ENCODE data around the gene GYPC.
"Not testable (repeated sequence)": the region's sequence is repeated elsewhere in the genome, so short reads cannot be mapped to it uniquely, and the experiment has no call there.

The GYPC gene

DNA sequence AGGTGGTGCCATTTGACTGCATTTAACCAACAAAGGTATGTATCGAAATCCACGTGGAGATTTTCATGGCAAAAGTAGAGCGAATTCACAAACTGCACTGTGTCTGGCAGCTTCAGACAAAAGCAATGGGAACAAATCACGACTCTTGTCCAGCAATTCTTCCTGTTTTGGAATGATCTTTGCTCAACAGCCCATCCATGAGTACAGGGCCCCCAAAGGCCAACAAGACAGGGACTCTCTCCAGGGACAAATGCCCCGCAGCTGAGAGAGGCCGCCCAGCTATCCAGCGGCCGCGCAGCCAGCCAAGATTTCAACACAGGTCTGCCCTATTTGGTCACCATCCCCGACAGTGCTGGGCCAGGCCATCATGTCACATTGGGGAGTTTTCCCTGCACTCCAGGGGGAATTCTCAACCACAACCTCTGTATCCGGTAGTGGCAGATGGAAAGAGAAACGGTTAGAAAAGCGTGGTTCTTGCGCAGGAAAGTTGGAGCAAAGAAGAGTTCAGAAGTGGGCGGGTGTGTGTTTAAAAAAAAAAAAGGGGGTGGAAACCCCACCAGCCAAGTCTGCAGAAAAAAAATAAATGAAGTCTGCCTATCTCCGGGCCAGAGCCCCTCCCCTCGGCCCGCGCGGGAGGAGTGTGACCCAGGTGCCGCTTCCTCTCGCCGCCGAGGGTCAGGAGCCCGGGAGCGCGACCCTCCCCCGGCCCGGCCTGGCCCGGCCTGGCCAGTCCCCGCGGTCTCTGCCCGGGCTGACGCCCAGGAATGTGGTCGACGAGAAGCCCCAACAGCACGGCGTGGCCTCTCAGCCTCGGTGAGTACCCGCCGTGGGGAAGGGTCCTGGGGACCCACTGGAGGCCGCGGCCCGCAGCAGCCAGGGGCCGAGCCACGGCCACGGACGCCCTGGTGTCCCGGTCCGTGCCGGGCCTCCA, at the start of gene GYPC:
Gene GYPC (plus strand): TSS at position 659 of the 931 bp plus-strand sequence. CDS start 106 bp downstream, at position 765.
- no peak for DNase-seq

GRCh38 chr2:126614524-126615227, 41.3 kb upstream of the GYPC start:
- DNase-seq, result no peak

DNA sequence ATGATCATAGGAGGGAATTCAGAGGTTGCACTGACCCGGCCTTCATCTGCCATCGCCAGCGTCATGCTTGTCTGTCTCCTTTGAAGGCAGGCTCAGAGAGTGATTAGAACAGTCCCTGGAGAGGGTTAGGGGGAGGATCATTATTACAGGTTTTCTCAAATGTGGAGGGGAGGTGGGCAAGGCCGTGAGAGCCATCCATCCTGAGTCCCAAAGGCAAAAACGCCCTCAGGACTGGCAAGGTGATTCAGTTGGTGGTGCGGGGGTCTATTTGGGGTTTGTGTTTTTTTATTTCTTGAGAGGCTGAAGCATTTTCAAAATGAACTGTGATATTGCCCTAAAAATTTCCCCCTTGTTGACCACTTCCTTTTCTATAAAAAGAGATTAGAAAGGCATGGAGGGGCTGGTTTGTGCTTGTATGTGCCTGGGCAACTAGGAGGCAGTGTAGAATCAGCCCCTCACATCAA, 39.3 kb upstream of the GYPC start:
- DNase-seq, result no peak

GRCh38 chr2:126620302-126620701, 35.7 kb upstream of the GYPC start:
- no peak for DNase-seq

- DNase-seq, result no peak
These were observed 33.0 kb upstream of the GYPC start for GRCh38 chr2:126623000-126623399.

GRCh38 chr2:126627643-126628042, 28.3 kb upstream of the GYPC start:
- no peak for DNase-seq

DNA sequence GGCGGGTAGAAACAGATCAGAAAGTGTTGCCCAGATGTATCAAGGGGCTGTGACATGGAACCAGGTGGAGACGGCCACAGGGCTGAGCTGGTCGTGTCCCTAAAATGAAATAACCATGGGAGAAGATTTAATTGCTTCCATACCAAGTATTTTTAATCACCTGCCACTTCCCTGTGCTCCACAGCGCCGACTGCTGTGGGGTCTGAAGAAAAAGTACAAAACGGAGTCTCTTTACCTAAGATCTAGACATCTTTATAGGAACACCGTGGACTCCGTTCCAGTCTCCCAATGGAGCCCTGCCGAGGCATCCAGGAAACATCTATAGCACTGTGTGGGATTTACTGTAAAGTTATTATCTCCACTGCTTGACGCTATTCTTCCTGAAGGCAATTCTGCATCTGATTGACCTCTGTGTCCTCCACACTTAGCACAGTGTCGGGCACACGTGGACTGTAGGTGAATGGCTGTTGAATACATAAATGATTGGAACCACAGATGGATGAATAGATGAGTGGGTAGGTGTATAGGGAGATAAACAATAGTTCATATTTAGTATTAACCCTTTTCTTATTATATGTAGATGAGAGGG, 21.6 kb upstream of the GYPC start:
- no peak for DNase-seq

GRCh38 chr2:126635281-126635680, 20.7 kb upstream of the GYPC start:
- DNase-seq, result no peak

DNA sequence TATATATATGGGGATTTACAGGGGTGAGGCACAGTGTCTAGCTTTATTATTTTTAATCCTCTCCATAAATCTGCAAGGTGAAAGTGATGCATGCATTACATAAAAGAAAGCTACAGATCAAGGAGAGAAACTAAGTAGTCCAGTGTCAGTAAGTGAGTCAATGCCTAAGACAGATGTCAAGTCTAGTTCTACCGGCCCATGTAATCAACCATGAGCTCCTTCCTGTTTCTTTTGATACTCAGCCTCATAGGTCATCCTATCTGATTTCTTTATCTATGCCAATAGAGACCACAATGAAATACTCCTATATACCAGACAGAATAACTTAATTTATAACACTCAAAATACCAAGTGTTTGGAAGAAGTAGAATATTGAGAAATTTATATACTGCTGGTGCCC, 20.2 kb upstream of the GYPC start:
- no peak for DNase-seq

DNA sequence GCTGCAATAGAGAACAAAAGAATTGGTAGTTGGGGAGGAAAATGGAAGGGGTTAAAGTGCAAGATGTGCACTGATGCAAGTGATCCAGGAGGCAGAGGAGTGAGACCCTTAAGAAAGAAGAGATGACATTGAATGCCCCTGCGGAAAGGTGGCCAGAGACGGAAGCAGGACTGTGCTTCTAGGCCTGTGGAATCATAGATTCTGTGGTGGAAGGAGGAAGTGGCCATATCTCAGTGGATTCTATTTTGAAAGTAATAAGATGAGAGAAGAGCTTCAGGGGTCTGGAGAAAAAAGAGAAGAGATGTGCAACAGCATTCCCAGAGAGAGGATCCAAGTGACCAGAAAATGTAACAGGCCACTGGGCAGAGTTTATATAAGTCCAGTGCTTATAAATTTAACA, 18.6 kb upstream of the GYPC start:
- no peak for DNase-seq

DNA sequence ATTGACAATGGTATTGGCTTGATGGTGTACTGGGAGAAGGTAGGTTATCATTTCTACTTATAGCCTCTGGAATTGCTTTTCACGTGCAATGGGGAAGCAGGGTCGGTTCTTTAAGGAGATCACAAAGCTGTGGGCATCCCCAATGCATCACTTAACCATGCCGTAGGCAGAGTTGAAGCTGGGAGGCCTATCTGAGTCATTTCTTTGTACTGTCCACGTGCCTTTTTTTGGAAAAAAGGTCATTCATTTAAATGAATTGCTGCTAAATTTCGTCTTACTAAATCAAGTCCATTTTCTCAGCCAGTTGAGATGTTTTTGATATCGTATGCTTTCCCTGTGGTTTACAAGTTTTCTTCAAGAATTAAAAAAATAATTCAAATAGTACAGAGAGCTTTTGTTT, 17.2 kb upstream of the GYPC start:
- no peak for DNase-seq

- no peak for DNase-seq
These were observed 16.7 kb upstream of the GYPC start for GRCh38 chr2:126639276-126639675.

DNA sequence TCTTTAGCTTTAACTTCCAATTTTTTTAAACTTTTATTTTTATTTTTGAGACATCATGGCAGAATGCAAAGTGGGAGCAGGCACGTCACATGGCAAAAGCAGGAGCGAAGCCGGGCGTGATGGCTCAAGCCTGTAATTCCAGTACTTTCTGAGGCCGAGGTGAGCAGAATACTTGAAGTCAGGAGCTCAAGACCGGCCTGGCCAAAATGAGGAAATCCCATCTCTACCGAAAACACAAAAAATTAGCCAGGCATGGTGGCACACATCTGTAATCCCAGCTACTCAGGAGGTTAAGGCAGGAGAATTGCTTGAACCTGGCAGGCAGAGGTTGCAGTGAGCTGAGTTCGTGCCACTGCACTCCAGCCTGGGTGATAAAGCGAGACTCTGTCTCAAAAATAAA, 14.7 kb upstream of the GYPC start:
- not testable (repeated sequence) for DNase-seq

DNA sequence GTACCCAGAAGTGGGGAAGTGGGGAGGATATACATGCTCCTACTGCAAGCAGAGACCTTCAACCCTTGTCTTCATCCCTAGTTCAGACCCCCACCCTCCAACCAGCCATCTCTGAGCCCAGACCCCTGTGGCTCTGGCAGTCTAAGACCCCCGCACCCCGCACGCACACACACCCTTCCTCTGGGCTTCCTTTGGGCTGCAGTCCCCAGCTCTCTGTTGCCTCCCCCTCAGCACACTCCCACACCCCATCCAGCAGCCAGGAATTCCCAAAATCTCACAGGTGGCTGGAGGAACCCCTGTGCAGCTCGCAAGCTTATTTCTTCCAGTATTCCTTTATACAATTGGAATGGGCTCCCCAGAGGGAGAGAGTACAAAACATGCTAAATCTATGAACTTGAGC, 13.9 kb upstream of the GYPC start:
- no peak for DNase-seq

- no peak for DNase-seq
These were observed 12.5 kb upstream of the GYPC start for GRCh38 chr2:126643431-126643830.

- DNase-seq, result no peak
These were observed 12.0 kb upstream of the GYPC start for GRCh38 chr2:126643972-126644371.

DNA sequence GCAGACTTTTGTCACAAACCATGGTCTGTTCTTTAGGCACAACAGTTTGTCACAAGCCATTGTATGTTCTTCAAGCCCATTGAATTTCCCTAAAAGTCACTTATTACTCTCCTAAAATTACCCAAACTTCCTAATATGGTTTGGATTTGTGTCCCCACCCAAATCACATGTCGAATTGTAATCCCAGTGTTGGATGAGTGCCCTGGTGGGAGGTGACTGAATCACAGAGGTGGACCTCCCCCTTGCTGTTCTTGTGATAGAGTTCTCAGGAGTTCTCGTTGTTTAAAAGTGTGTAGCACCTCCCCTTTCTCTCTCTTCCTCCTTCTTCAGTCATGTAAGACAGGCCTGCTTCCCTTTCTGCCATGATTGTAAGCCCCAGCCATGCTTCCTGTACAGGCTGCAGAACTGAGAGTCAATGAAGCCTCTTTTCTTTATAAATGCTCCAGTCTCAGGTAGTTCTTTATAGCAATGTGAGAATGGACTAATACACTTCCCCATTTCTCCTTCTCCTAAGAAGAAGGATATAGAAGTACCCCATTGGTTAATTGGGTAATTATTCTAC, 11.2 kb upstream of the GYPC start:
- DNase-seq, result no peak

DNA sequence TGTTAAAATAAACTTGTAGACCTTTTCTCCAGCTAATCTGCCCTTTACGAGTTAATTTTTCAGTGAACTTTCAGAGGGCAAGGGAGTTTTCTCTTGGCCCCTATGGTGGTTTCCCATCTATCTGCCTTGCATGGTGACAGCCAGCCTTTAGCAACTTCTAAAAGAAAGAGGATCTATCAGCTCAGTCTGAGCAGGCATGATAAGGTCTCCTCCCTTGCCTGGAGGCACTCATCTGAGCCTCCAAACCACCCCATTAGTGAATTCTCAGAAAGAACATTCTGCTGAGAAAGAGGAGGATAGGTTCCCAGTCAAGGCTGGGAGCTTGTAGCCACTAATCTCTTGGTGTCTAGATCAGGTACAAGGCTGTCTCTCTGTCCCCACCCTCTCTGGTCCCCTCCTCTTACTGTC, 10.7 kb upstream of the GYPC start:
- no peak for DNase-seq

DNA sequence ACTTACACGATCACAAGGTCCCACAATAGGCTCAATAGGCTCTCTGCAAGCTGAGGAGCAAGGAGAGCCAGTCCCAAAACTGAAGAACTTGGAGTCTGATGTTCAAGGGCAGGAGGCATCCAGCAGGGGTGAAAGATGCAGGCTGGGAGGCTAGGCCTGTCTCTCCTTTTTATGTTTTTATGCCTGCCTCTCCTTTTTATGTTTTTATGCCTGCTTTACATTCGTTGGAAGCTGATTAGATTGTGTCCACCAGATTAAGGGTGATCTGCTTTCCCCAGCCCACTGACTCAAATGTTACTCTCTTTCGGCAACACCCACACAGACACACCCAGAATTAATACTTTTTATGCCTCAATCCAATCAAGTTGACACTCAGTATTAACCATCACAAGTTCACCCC, 9.9 kb upstream of the GYPC start:
- no peak for DNase-seq

- not testable (repeated sequence) for DNase-seq
These were observed 8.1 kb upstream of the GYPC start for GRCh38 chr2:126647714-126648344.

DNA sequence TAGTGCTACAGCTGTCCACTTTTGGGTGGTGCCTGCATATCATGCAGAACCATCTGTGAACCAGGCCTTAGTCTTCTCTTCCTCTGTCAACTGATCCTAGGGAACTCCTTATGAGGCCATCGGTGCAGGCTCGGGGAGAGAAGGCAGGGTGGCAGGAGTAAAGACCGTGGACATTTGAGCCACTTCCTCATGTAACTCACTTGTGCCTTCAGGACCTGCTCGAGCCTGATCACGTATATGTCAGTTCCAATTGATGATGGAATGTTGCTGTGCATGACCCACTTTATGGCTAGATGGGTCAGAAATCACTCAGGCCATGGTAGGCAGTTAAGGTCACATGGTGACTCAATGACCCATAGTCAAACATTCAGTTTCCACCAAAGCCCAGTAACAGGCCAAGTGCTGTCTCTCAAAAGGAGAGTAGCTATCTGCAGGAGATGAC, 7.6 kb upstream of the GYPC start:
- DNase-seq, result not testable (repeated sequence)

DNA sequence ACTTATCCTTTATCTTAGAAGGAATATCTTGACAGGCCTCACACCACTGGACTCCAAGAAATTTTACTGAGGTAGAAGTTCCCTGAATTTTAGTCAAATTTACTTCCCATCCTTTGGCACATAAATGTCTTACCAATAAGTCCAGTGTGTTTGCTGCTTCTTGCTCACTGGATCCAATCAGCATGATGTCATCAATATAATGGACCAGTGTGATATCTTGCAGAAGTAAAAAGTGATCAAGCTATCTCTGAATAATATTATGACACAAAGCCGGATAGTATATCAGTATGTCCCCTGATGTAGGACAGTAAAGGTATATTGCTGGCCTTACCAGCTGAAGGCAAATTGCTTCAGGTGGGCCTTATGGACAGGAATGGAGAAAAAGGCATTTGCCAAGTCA, 6.9 kb upstream of the GYPC start:
- DNase-seq, result no peak

DNA sequence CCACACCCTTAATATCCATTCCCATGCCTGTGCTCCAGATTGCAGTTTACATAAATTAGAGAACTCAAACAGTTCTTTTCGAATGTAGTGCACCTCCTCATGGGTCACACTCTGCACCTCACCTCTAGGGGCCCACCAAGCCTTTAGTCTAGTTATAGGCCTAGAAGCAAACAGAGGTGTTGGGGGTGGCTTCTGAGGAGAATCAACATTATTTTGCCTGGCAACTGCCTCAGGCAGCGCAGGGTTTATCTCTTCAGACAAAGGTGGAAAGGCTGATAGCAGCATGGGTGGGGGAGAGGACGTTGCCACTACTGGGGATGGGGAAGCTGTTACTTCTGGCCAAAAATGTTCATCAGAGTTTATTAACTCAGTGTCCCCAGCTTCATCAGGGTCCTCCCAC, 5.0 kb upstream of the GYPC start:
- no peak for DNase-seq
